RWPE1 (cell line): Measurements from ENCODE around the gene HNRNPUL1.

ENCODE experiments used
- CTCF ChIA-PET: fragments of 350-600 bp; sonication (Branson Sonifier 250); formaldehyde crosslinking; extraction: SDS; loops from one replicate; lab custom pipeline; 2021; lab: Yijun Ruan, JAX
- POLR2A ChIA-PET: fragments of 400-600 bp; formaldehyde crosslinking; extraction: SDS; loops from one replicate; lab custom pipeline; 2020; ENCODE audit warnings: antibody characterized with exemption; ENCODE audit not compliant: low non-redundant PET; lab: Yijun Ruan, JAX
- DNase-seq: peaks from one replicate; pipeline ENCODE4 v3.0.0; 2012; ENCODE audit warnings: low spot score
- H3K27ac ChIP-seq: fragments of 450-650 bp; 2 replicates; pipeline ENCODE4 v1.5.1; 2017
- CTCF ChIP-seq: fragments of 450-650 bp; conservative IDR thresholded peaks from 2 replicates; pipeline ENCODE4 v1.5.1; 2017; ENCODE audit warnings: low read depth, mild to moderate bottlenecking

Gene HNRNPUL1

GRCh38 chr19:41318696-41319499, 54.7 kb downstream of the HNRNPUL1 start:
- no peak for TF ChIP-seq CTCF
- ChIA-PET CTCF (no interaction called here), POLR2A (no interaction called here)
- H3K27ac ChIP-seq, result peak overlapping the region; percentile 97
- no peak for DNase-seq

- peak overlapping the region; percentile 97 for H3K27ac ChIP-seq
- ChIA-PET POLR2A (no interaction called here), CTCF (no interaction called here)
- TF ChIP-seq CTCF, result no peak
- no peak for DNase-seq
Measured at GRCh38 chr19:41319500-41320184, 55.5 kb downstream of the HNRNPUL1 start.

- H3K27ac ChIP-seq, result peak overlapping the region; percentile 97
- DNase-seq, result no peak
- ChIA-PET CTCF (no interaction called here), POLR2A (no interaction called here)
- no peak for TF ChIP-seq CTCF
Measured at GRCh38 chr19:41320185-41320518, 56.0 kb downstream of the HNRNPUL1 start.

- peak overlapping the region; percentile 97 for H3K27ac ChIP-seq
- DNase-seq, result no peak
- TF ChIP-seq CTCF, result no peak
- ChIA-PET CTCF (no interaction called here), POLR2A (no interaction called here)
Measured at GRCh38 chr19:41320568-41320967, 56.4 kb downstream of the HNRNPUL1 start.

- DNase-seq, result no peak
- ChIA-PET POLR2A (no interaction called here), CTCF (no interaction called here)
- TF ChIP-seq CTCF, result no peak
- H3K27ac ChIP-seq, result peak overlapping the region; percentile 97
Measured at GRCh38 chr19:41321204-41321599, 57.0 kb downstream of the HNRNPUL1 start.

GRCh38 chr19:41321600-41322270, 57.6 kb downstream of the HNRNPUL1 start:
- no peak for DNase-seq
- ChIA-PET CTCF (interaction anchor here (0.8 kb wide), 1 partner anchor 19 kb away, joined by 3 read pairs; no protein-coding TSS in a partner anchor), POLR2A (no interaction called here)
- H3K27ac ChIP-seq, result peak overlapping the region; percentile 97
- peak; percentile 56 for TF ChIP-seq CTCF
